Measurements from ENCODE around the gene MRPS5.
"Not testable (repeated sequence)": the region's sequence is repeated elsewhere in the genome, so short reads cannot be mapped to it uniquely, and the experiment has no call there.

Gene MRPS5

GRCh38 chr2:95121407-95122196 lies at the start of gene MRPS5:
MRPS5 (minus strand) TSS chr2:95121808; CDS start chr2:95121791, 17 bp downstream.
- DNase-seq, result peak; percentile 50

GRCh38 chr2:95166065-95166763 lies 44.6 kb upstream of the MRPS5 start:
- no peak for DNase-seq

GRCh38 chr2:95165371-95166064 lies 43.9 kb upstream of the MRPS5 start, which contains the start of gene ZNF2:
ZNF2 (plus strand) TSS chr2:95165809; CDS start chr2:95176227, 10,418 bp downstream.
- DNase-seq, result peak; percentile 93

GRCh38 chr2:95165030-95165370 lies 43.4 kb upstream of the MRPS5 start:
- no peak for DNase-seq

GRCh38 chr2:95159690-95160449 lies 38.3 kb upstream of the MRPS5 start, which contains the start of gene ZNF514:
ZNF514 (minus strand) TSS chr2:95159848; CDS start chr2:95153253, 6,595 bp downstream.
- DNase-seq, result peak; percentile 37

GRCh38 chr2:95158891-95159619 lies 37.4 kb upstream of the MRPS5 start:
- DNase-seq, result no peak

- DNase-seq, result no peak
Observed at GRCh38 chr2:95158441-95158840, 36.8 kb upstream of the MRPS5 start.

- no peak for DNase-seq
Observed at GRCh38 chr2:95149397-95149984, 27.9 kb upstream of the MRPS5 start.

- no peak for DNase-seq
Observed at GRCh38 chr2:95143838-95144237, 22.2 kb upstream of the MRPS5 start.

GRCh38 chr2:95138702-95139101 lies 17.1 kb upstream of the MRPS5 start:
- no peak for DNase-seq

- no peak for DNase-seq
Observed at GRCh38 chr2:95122197-95122551, 566 bp upstream of the MRPS5 start.

GRCh38 chr2:95121093-95121406 lies 558 bp downstream of the MRPS5 start:
- no peak for DNase-seq

- DNase-seq, result peak; percentile 25
Observed at GRCh38 chr2:95115418-95115817, 6.2 kb downstream of the MRPS5 start.

- DNase-seq, result no peak
Observed at GRCh38 chr2:95113464-95113863, 8.1 kb downstream of the MRPS5 start.

GRCh38 chr2:95110395-95110794 lies 11.2 kb downstream of the MRPS5 start:
- DNase-seq, result no peak

- DNase-seq, result no peak
Observed at GRCh38 chr2:95109260-95109659, 12.3 kb downstream of the MRPS5 start.

- DNase-seq, result no peak
Observed at GRCh38 chr2:95106081-95106480, 15.5 kb downstream of the MRPS5 start.

GRCh38 chr2:95104606-95105005 lies 17.0 kb downstream of the MRPS5 start:
- DNase-seq, result no peak

- no peak for DNase-seq
Observed at GRCh38 chr2:95099910-95100309, 21.7 kb downstream of the MRPS5 start.

- not testable (repeated sequence) for DNase-seq
Observed at GRCh38 chr2:95098273-95098672, 23.3 kb downstream of the MRPS5 start.

- no peak for DNase-seq
Observed at GRCh38 chr2:95091885-95092555, 29.6 kb downstream of the MRPS5 start.

Measured in NCI-H526 treated with DMSO at 0.1 percent for 48 hours (cell line).